ENCODE measurements around the gene NFILZ. TPM values are rescaled to one million over a fixed set of nuclear protein-coding genes. Genes with fewer than 3 reads are reported as not detected.

Gene NFILZ
- total and polyA plus RNA-seq, 2 of the 8 experiments (the other 6 are each of a cell fraction or from before 2014, with no cell fraction given), result not detected

DNA sequence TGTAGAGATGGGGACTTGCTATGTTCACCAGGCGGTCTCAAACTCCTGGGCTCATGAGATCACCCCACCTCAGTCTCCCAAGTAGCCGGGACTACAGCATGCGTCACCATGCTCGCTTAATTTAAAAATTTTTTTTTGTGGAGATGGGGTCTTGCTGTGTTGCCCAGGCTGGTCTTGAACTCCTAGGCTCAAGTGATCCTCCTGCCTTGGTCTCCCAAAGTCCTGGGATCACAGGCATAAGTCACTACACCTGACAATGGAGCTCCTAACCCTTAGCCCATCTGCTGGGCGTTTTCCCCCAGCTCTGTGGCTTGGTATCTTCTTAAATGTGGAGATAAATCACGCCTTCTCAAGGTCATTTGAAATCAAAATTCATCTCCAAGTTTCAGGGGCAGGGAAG, 13.6 kb upstream of the NFILZ start:
- Histone ChIP-seq H3K23me2 (ENCODE audit: low read depth, low read length) (no peaks in the 10 kb centered on the region; the same call in 1 of the 2 replicates), H2BK15ac (ENCODE audit: low read length) (0 out of 2 replicates have a peak overlapping the region, but pooled peaks have one; percentile 29), H3K4ac (replicated peaks; ENCODE audit: insufficient read length, low read depth, low read length) (no peak overlapping the region), H2AFZ (ENCODE audit: low read length) (no peak overlapping the region), H3K36me3 (ENCODE audit: control insufficient read depth in 2 of 4, insufficient read depth in 4 of 4, low read length in 3 of 4) (no peaks in the 10 kb centered on the region), H3K79me2 (ENCODE audit: control insufficient read depth in 1 of 2, insufficient read depth in 2 of 2, low read length in 2 of 2) (no peaks in the 10 kb centered on the region), H2BK5ac (ENCODE audit: low read depth, low read length) (no peak overlapping the region), H3K18ac (ENCODE audit: extremely low read depth, low read length) (no peak overlapping the region), H3K4me2 (ENCODE audit: insufficient read depth in 1 of 2, low read depth in 2 of 2, low read length in 2 of 2) (no peak overlapping the region), H3K9me3 (ENCODE audit: insufficient read depth in 2 of 2, low read depth in 1 of 2, low read length in 1 of 2) (no peaks in the 10 kb centered on the region), H3K4me3 (ENCODE audit: extremely low read depth in 1 of 4, insufficient read depth in 2 of 4, low read depth in 3 of 4, low read length in 4 of 4) (no peak overlapping the region), H4K8ac (ENCODE audit: extremely low read depth, insufficient read depth, low read length) (no peak overlapping the region), H3K23ac (ENCODE audit: insufficient read length) (no peak overlapping the region), H2BK20ac (ENCODE audit: low read length) (no peak overlapping the region), H4K91ac (replicated peaks; ENCODE audit: insufficient read length, low read length) (no peak overlapping the region), H4K20me1 (replicated peaks in 1 of 2; ENCODE audit: control insufficient read depth in 1 of 2, insufficient read depth in 2 of 2, low read length in 2 of 2) (no peaks in the 10 kb centered on the region), H3K56ac (replicated peaks; ENCODE audit: insufficient read length, low read depth, low read length) (no peak overlapping the region), H3K4me1 (replicated peaks in 1 of 4; ENCODE audit: control insufficient read depth in 3 of 4, insufficient read depth in 4 of 4, low read length in 3 of 4) (peaks cover 0 to 3% (median 2%) of the 10 kb centered on the region in 4 experiments; a peak in 5 of 7 replicates), H2BK12ac (ENCODE audit: low read depth, low read length) (no peak overlapping the region), H2BK120ac (replicated peaks; ENCODE audit: low read depth, low read length) (no peak overlapping the region), H3K14ac (ENCODE audit: insufficient read length) (no peak overlapping the region), H4K5ac (ENCODE audit: insufficient read length, low read depth, low read length) (no peak overlapping the region), H3K9ac (replicated peaks in 1 of 4; ENCODE audit: extremely low read depth in 1 of 4, low read depth in 3 of 4, low read length in 3 of 4) (no peak overlapping the region), H3K27me3 (replicated peaks in 1 of 4; ENCODE audit: control insufficient read depth in 3 of 4, extremely low read depth in 1 of 4, insufficient read depth in 3 of 4, low read length in 3 of 4) (no peaks in the 10 kb centered on the region), H2AK5ac (ENCODE audit: low read depth, low read length) (no peak overlapping the region), H3K79me1 (ENCODE audit: low read depth, low read length) (no peaks in the 10 kb centered on the region), H3K27ac (ENCODE audit: low read depth, low read length) (no peak overlapping the region)
- WGBS, 2 experiments (ENCODE audit: extremely low coverage in 1 of 2, insufficient coverage in 1 of 2, insufficient read length in 1 of 2, insufficient replicate concordance in 2 of 2, low coverage in 1 of 2, low lambda C conversion rate in 2 of 2, missing lambda C conversion rate in 1 of 2), result 89% methylated on average over 6 of the region's 6 CpGs; no CpG with 5 or more reads in 1 of the 2 experiments
- TF ChIP-seq FOSL1 (IDR thresholded peaks at IDR 0.05; ENCODE audit: insufficient read depth, low read depth, low read length), result no peak
- TF ChIP-seq SP2 (IDR thresholded peaks at IDR 0.05; ENCODE audit: low read length), result no peak
- no peak for TF ChIP-seq NANOG (IDR thresholded peaks at IDR 0.05; ENCODE audit: insufficient read depth, low read depth, low read length, poor library complexity, severe bottlenecking)
- no peak for TF ChIP-seq ATF3 (IDR thresholded peaks at IDR 0.05; ENCODE audit: insufficient read depth, low read depth, low read length)
- no peak for TF ChIP-seq ZNF274 (IDR thresholded peaks at IDR 0.05; ENCODE audit: borderline replicate concordance, extremely low read depth, low read length)
- no peak for TF ChIP-seq CHD2 (IDR thresholded peaks at IDR 0.05; ENCODE audit: low read length)
- no peak for TF ChIP-seq TCF12 (IDR thresholded peaks at IDR 0.05; ENCODE audit: low read depth, low read length)
- TF ChIP-seq RFX5 (IDR thresholded peaks at IDR 0.05; ENCODE audit: borderline replicate concordance, low read depth, low read length), result no peak
- no peak for TF ChIP-seq CTBP2 (IDR thresholded peaks at IDR 0.05; ENCODE audit: borderline replicate concordance, insufficient read depth, insufficient read length, low read length)
- ChIA-PET CTCF (ENCODE audit: partially characterized antibody) (interaction anchor here (1.3 to 6.0 kb wide), 8 partner anchors 8 to 37 kb away, joined by 3 to 26 read pairs (median 6); no protein-coding TSS in a partner anchor), POLR2A (ENCODE audit: partially characterized antibody) (interaction anchor here (0.9 to 1.6 kb wide), 3 partner anchors 8 to 24 kb away, joined by 3 to 4 read pairs (median 3); no protein-coding TSS in a partner anchor)
- no peak for FAIRE-seq
- DNase-seq (ENCODE audit: low read depth in 1 of 2, low spot score in 2 of 2), result no peak

Data from H1 (cell line).